ENCODE results near the gene POLH. TPM values are rescaled to one million over a fixed set of nuclear protein-coding genes. Genes with fewer than 3 reads are reported as not detected.

Gene POLH
- total and polyA plus RNA-seq, 2 of the 4 experiments (the other 2 are of a cell fraction): 13.3 to 26.0 TPM

- Histone ChIP-seq H3K27me3 (ENCODE audit: control insufficient read depth, insufficient read depth, low read length) (no peaks in the 10 kb centered on the region), H3K79me1 (ENCODE audit: low read depth in 1 of 2, low read length in 2 of 2) (peaks cover 2 to 16% of the 10 kb centered on the region in 2 experiments; a peak in 3 of 4 replicates), H3K4ac (ENCODE audit: low read depth, low read length) (no peak overlapping the region), H3K4me2 (ENCODE audit: low read depth, low read length) (no peak overlapping the region), H4K8ac (ENCODE audit: low read depth in 2 of 2, low read length in 2 of 2) (no peak overlapping the region), H3K27ac (ENCODE audit: insufficient read depth, low read length) (no peak overlapping the region), H3K18ac (ENCODE audit: low read depth, low read length) (no peak overlapping the region), H2BK5ac (ENCODE audit: low read depth, low read length, poor library complexity, severe bottlenecking) (no peak overlapping the region), H4K91ac (ENCODE audit: insufficient read depth, low read depth, low read length) (no peak overlapping the region), H3K36me3 (ENCODE audit: control insufficient read depth, insufficient read depth, low read length) (peaks cover 20% of the 10 kb centered on the region), H2AK9ac (replicated peaks; ENCODE audit: low read depth, low read length, poor library complexity) (no peak overlapping the region), H3K9me3 (ENCODE audit: control insufficient read depth, insufficient read depth, low read length) (no peaks in the 10 kb centered on the region), H3K4me1 (ENCODE audit: control insufficient read depth, insufficient read depth, low read length) (no peaks in the 10 kb centered on the region), H3K9me1 (ENCODE audit: insufficient read depth, low read length) (no peaks in the 10 kb centered on the region), H2BK120ac (ENCODE audit: low read depth, low read length) (no peak overlapping the region), H2BK15ac (ENCODE audit: low read depth, low read length) (no peak overlapping the region), H3K4me3 (ENCODE audit: insufficient read depth, low read depth, low read length) (no peak overlapping the region), H3K23ac (ENCODE audit: low read depth, low read length) (no peak overlapping the region), H2AK5ac (ENCODE audit: low read depth, low read length) (no peak overlapping the region), H2AFZ (replicated peaks; ENCODE audit: low read length, poor library complexity) (no peak overlapping the region), H4K20me1 (ENCODE audit: insufficient read depth, low read length) (no peaks in the 10 kb centered on the region), H3K56ac (ENCODE audit: extremely low read depth, insufficient read depth, low read length) (no peak overlapping the region), H3K9ac (ENCODE audit: low read depth, low read length) (no peak overlapping the region), H3K14ac (replicated peaks; ENCODE audit: low read depth, low read length) (no peak overlapping the region), H4K5ac (ENCODE audit: low read depth, low read length) (no peak overlapping the region), H2BK20ac (ENCODE audit: low read depth, low read length) (no peak overlapping the region)
- dilution Hi-C loops (cut with HindIII; ENCODE audit: low sequenced_read_pairs, unreplicated experiment) (no loop called here), in situ Hi-C loops (cut with MboI; ENCODE audit: low sequenced_read_pairs) (no loop called here), intact Hi-C loops (cut with micrococcal nuclease) (no loop called here)
- no peak for DNase-seq
- WGBS, 2 experiments (ENCODE audit: extremely low coverage in 2 of 2, insufficient read length in 1 of 2): no CpG with 5 or more reads among the region's 3 CpGs
- no TSS peak for BruUV-seq (replicated peaks)
- TF ChIP-seq CHD1 (IDR thresholded peaks at IDR 0.05; ENCODE audit: low read depth, low read length) (no peak), RCOR1 (IDR thresholded peaks at IDR 0.05; ENCODE audit: insufficient replicate concordance, low read length) (no peak), SMC3 (IDR thresholded peaks at IDR 0.05; ENCODE audit: low read depth, low read length) (no peak), RAD21 (IDR thresholded peaks at IDR 0.05; ENCODE audit: low read length) (no peak), POLR2A (IDR thresholded peaks at IDR 0.05; ENCODE audit: low read depth, low read length) (no peak)
- CTCF ChIA-PET: no interaction called here
- no peak for ATAC-seq (ENCODE audit: low read depth)
- POLR2A ChIA-PET (ENCODE audit: unreplicated experiment): no interaction called here
These were observed 38.4 kb downstream of the POLH start for GRCh38 chr6:43614396-43614730.
